HEK293 (cell line): Measurements from ENCODE around the gene NIPAL3.

Source experiments
- REST ChIP-seq: fragments of 450-650 bp; formaldehyde crosslinking; IDR thresholded peaks from 2 replicates; pipeline ENCODE4 v1.5.1; 2016; ENCODE audit warnings: missing biosample characterization, missing genetic modification characterization
- SETDB1 ChIP-seq: IDR thresholded peaks from one replicate; pipeline ENCODE4 v1.6.1; 2017; ENCODE audit warnings: mild to moderate bottlenecking, low read length, moderate library complexity, mixed read lengths; ENCODE audit not compliant: insufficient read length

GRCh38 chr1:24442764-24443163 lies 27.2 kb downstream of the NIPAL3 start:
- no peak for TF ChIP-seq REST (tag by site-specific recombination)
- TF ChIP-seq SETDB1, result no peak
